ENCODE measurements around the gene ANP32A.

ANP32A gene

DNA sequence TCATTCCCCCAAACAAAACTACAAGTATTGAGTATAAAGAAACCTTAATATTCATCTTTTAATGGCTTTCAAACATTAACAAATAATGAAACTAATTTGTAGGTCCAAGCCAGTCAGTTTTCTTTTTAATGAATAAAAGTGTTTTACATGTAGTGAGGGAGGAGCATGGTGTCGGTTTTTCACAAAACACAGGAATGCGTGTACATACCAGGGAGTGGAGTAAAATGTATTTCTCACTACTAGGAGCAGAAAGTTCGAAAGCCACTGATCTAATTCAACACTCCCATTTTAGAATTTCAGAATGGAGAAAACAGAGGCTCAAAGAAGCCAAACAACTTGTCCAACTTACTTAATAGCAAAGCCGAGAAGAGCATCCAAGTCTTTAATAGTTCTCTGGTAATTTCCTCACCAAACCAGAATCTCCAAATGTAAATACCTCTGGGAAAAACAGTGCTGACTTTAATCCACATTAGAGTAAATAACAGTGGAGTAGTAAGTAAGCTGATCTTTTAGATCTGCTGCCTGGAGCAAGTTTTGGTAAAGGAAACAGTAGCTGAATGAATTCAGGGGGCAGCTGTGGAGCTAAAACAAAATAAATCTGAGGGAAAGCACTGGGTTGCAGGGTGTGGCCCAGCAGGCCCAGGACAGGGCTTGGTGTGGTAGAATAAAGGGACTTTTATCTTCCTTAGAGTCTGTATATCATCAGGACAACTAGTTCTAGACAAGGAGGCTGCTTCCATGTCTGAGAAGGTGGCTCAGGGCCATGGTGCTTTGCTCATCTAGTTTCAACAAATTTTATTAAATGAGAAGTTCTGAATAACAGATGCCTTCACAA lies 7.9 kb downstream of the ANP32A start:
- TF ChIP-seq, protein P1, sequence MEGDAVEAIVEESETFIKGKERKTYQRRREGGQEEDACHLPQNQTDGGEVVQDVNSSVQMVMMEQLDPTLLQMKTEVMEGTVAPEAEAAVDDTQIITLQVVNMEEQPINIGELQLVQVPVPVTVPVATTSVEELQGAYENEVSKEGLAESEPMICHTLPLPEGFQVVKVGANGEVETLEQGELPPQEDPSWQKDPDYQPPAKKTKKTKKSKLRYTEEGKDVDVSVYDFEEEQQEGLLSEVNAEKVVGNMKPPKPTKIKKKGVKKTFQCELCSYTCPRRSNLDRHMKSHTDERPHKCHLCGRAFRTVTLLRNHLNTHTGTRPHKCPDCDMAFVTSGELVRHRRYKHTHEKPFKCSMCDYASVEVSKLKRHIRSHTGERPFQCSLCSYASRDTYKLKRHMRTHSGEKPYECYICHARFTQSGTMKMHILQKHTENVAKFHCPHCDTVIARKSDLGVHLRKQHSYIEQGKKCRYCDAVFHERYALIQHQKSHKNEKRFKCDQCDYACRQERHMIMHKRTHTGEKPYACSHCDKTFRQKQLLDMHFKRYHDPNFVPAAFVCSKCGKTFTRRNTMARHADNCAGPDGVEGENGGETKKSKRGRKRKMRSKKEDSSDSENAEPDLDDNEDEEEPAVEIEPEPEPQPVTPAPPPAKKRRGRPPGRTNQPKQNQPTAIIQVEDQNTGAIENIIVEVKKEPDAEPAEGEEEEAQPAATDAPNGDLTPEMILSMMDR (IDR thresholded peaks at IDR 0.05; ENCODE audit: poor library complexity, severe bottlenecking): no peak
- H3K27me3 ChIP-seq (ENCODE audit: insufficient read depth, poor library complexity, severe bottlenecking): no peaks in the 10 kb centered on the region
- peaks cover 34% of the 10 kb centered on the region for H3K36me3 ChIP-seq (ENCODE audit: low read depth)
- no peak overlapping the region for H3K4me3 ChIP-seq (ENCODE audit: severe bottlenecking)
- peak overlapping the region; percentile 7 for H3K27ac ChIP-seq (ENCODE audit: poor library complexity, severe bottlenecking)
- peaks cover 29% of the 10 kb centered on the region for H3K4me1 ChIP-seq (ENCODE audit: insufficient read depth, poor library complexity, severe bottlenecking)
- DNase-seq (ENCODE audit: low spot score) (no peak), ATAC-seq (ENCODE audit: low read depth) (peak; percentile 40; the same call in 2 of the 3 replicates)
- no peaks in the 10 kb centered on the region for H3K9me3 ChIP-seq (ENCODE audit: severe bottlenecking)

DNA sequence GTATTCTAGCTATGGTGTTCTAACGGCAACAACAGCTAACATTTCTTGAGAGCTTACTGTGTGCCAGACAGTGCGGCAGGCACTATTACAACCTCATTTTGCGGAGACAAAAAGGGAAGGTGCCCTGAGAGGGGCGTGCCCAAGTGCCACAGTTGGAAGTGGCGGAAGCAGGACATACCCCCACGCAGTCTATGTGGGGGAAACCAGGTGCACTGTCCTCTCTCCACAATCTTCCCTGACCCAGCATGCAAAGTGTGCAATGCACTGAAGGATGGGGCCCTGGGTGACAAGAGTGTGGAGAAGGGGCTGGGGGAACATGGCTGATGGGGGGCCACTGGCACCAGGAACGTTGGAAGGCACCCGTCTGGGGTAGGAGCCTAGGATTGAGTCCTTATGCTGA lies 8.6 kb downstream of the ANP32A start:
- Histone ChIP-seq H3K4me3 (ENCODE audit: severe bottlenecking) (no peak overlapping the region), H3K27ac (ENCODE audit: poor library complexity, severe bottlenecking) (no peak overlapping the region), H3K36me3 (ENCODE audit: low read depth) (peaks cover 39% of the 10 kb centered on the region), H3K27me3 (ENCODE audit: insufficient read depth, poor library complexity, severe bottlenecking) (no peaks in the 10 kb centered on the region), H3K4me1 (ENCODE audit: insufficient read depth, poor library complexity, severe bottlenecking) (peaks cover 29% of the 10 kb centered on the region), H3K9me3 (ENCODE audit: severe bottlenecking) (no peaks in the 10 kb centered on the region)
- TF ChIP-seq, protein P1 (IDR thresholded peaks at IDR 0.05; ENCODE audit: poor library complexity, severe bottlenecking): no peak
- no peak for ATAC-seq (ENCODE audit: low read depth)
- no peak for DNase-seq (ENCODE audit: low spot score)

DNA sequence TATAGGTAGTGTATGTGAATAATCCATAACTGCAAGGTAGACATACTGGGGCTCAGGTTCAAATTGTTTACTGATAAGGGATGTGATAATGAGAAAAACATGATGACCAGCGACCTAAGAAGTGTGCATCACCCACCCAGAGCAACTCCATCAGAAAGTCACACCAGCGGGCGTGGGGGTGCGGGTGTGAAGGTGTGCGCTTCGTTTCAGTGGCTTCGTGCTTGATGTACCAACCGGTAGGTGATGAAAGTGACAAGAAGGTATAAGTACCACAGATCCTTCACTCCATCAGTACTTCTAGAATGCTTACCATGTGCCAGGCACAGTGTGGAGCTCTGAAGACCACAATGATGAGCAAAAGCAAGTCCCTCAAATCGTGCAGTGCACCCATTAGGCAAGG lies 11.2 kb downstream of the ANP32A start:
- no peaks in the 10 kb centered on the region for H3K27me3 ChIP-seq (ENCODE audit: insufficient read depth, poor library complexity, severe bottlenecking)
- no peak for DNase-seq (ENCODE audit: low spot score)
- H3K4me3 ChIP-seq (ENCODE audit: severe bottlenecking): no peak overlapping the region
- H3K27ac ChIP-seq (ENCODE audit: poor library complexity, severe bottlenecking): no peak overlapping the region
- no peak for ATAC-seq (ENCODE audit: low read depth)
- H3K36me3 ChIP-seq (ENCODE audit: low read depth): peaks cover 44% of the 10 kb centered on the region
- TF ChIP-seq, protein P1 (IDR thresholded peaks at IDR 0.05; ENCODE audit: poor library complexity, severe bottlenecking): no peak
- peaks cover 16% of the 10 kb centered on the region for H3K4me1 ChIP-seq (ENCODE audit: insufficient read depth, poor library complexity, severe bottlenecking)
- H3K9me3 ChIP-seq (ENCODE audit: severe bottlenecking): no peaks in the 10 kb centered on the region

DNA sequence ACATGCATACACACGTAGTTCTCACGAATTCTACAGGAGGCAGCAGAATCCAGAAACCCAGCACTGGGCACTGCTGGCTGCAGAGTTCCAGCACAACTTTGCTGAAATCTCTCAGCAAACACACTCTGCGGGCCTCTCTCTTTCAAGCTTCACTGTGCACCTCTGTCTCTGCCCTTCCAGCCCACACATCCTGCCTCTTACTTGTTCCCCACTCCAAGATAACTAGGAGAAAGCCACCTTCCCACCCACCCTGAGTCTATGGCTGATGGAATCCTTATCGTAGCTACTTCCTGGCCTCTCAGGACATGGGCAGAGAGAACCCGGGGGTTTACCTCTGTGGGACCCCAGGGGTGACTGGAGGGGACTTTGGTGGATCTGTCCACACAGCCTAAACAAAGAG lies 11.9 kb downstream of the ANP32A start:
- Histone ChIP-seq H3K27me3 (ENCODE audit: insufficient read depth, poor library complexity, severe bottlenecking) (no peaks in the 10 kb centered on the region), H3K36me3 (ENCODE audit: low read depth) (peaks cover 50% of the 10 kb centered on the region), H3K4me1 (ENCODE audit: insufficient read depth, poor library complexity, severe bottlenecking) (peaks cover 12% of the 10 kb centered on the region), H3K9me3 (ENCODE audit: severe bottlenecking) (no peaks in the 10 kb centered on the region), H3K4me3 (ENCODE audit: severe bottlenecking) (no peak overlapping the region), H3K27ac (ENCODE audit: poor library complexity, severe bottlenecking) (no peak overlapping the region)
- TF ChIP-seq, protein P1 (IDR thresholded peaks at IDR 0.05; ENCODE audit: poor library complexity, severe bottlenecking): no peak
- DNase-seq (ENCODE audit: low spot score): no peak
- ATAC-seq (ENCODE audit: low read depth): no peak

DNA sequence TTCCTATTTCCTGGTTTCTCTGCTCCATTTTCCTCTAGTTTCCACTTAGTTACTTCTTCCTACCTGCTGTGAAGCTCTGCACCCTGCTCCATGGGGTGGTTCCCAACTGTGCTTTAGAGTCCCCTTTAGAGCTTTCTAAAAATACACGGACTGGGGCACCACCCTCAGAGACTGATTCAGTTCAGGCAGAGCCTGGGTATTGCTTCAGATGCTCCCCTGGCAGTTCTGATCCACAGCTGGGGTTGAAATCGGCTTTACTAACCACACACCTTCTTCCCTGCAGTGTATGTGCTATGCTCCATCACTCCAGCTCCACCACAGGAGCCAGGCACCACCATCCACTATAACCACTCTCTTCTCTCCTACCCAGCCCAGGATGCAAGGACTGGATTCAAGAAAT lies 12.6 kb downstream of the ANP32A start:
- peaks cover 9% of the 10 kb centered on the region for H3K4me1 ChIP-seq (ENCODE audit: insufficient read depth, poor library complexity, severe bottlenecking)
- ATAC-seq (ENCODE audit: low read depth) (no peak), DNase-seq (ENCODE audit: low spot score) (no peak)
- TF ChIP-seq, protein P1 (IDR thresholded peaks at IDR 0.05; ENCODE audit: poor library complexity, severe bottlenecking): no peak
- peaks cover 50% of the 10 kb centered on the region for H3K36me3 ChIP-seq (ENCODE audit: low read depth)
- H3K9me3 ChIP-seq (ENCODE audit: severe bottlenecking): no peaks in the 10 kb centered on the region
- no peak overlapping the region for H3K4me3 ChIP-seq (ENCODE audit: severe bottlenecking)
- no peak overlapping the region for H3K27ac ChIP-seq (ENCODE audit: poor library complexity, severe bottlenecking)
- H3K27me3 ChIP-seq (ENCODE audit: insufficient read depth, poor library complexity, severe bottlenecking): no peaks in the 10 kb centered on the region

Data from RWPE2 (cell line).